Thymus (tissue), 11 donors: ENCODE data around the gene OTOS. TPM values are rescaled to one million over a fixed set of nuclear protein-coding genes. Genes with fewer than 3 reads are reported as not detected.

Experiments
- DNase-seq, 9 donors: peaks; one replicate each; pipeline ENCODE4 v3.0.0-alpha.2; 2013; ENCODE audit warnings: low spot score in 9 of 9, low read depth in 6 of 9, missing footprints in 1 of 9
- H3K27ac ChIP-seq, 2 donors: one replicate each; pipeline ENCODE4 v1.5.1; 2013; ENCODE audit warnings: control low read depth in 1 of 2, low read depth in 1 of 2, low read length in 1 of 2, mild to moderate bottlenecking in 1 of 2, moderate library complexity in 1 of 2
- H3K27me3 ChIP-seq, 2 donors: one replicate each; pipeline ENCODE4 v1.5.1; 2013; ENCODE audit warnings: low read length in 1 of 2; ENCODE audit not compliant: control insufficient read depth in 2 of 2, insufficient read depth in 1 of 2
- H3K36me3 ChIP-seq, 2 donors: one replicate each; pipeline ENCODE4 v1.5.1; 2013; ENCODE audit warnings: low read length in 1 of 2, mild to moderate bottlenecking in 1 of 2, moderate library complexity in 1 of 2; ENCODE audit not compliant: control insufficient read depth in 2 of 2, insufficient read depth in 2 of 2
- H3K4me1 ChIP-seq, 2 donors: one replicate each; pipeline ENCODE4 v1.5.1; 2013; ENCODE audit warnings: low read length in 2 of 2; ENCODE audit not compliant: control insufficient read depth in 2 of 2, insufficient read depth in 2 of 2
- H3K4me3 ChIP-seq, 2 donors: one replicate each; pipeline ENCODE4 v1.5.1; 2013; ENCODE audit warnings: low read length in 2 of 2, control low read depth in 1 of 2, mild to moderate bottlenecking in 1 of 2
- H3K9me3 ChIP-seq, 2 donors: one replicate each; pipeline ENCODE4 v1.5.1; 2013; ENCODE audit warnings: low read length in 1 of 2, mild to moderate bottlenecking in 1 of 2; ENCODE audit not compliant: control insufficient read depth in 2 of 2, insufficient read depth in 1 of 2
- WGBS: extraction: QIAGEN DNeasy Blood & Tissue Kit; methylation state at CpG from one replicate; pipeline ENCODE4 v1.1.7; 2013; 5-methylcytosine and 5-hydroxymethylcytosine counted together
- polyA plus RNA-seq: library from polyadenylated mRNA; stranded (reverse); fragments of 200-250 nt; gene quantifications from one replicate; pipeline ENCODE4 v1.2.3, GENCODE V29; 2013
- total RNA-seq: library from RNA; stranded (reverse); fragments of 120-200 nt; gene quantifications from one replicate; pipeline ENCODE4 v1.2.4, GENCODE V29; 2013
- donor health status: healthy.

The OTOS gene
- total and polyA plus RNA-seq, 2 donors = 0.38 to 2.4 TPM

DNA sequence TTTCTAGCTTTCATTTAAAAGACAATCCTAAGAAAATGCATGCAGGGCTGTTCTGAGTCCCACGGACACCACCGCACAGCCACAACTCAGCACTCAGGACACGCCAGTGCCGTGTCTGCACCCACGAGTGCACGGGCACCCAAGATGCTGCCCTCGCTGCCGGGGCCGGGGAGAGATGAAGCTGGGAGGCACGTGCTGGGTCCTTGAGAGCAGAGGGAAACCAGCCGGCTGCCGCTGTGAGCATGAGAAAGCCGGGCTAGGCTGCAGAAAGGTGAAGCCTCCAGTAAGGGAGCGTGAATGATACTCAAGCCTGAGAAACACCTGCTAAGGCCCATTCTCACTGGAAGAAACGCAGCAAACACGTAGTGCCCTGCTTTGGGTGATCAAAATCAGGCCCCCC is 9.2 kb downstream of the OTOS start:
- no peak for DNase-seq
- Histone ChIP-seq H3K27me3 (peaks cover 0 to under 1% of the 10 kb centered on the region in 2 donors), H3K9me3 (peaks cover 0 to 1% of the 10 kb centered on the region in 2 donors), H3K4me3 (no peak overlapping the region), H3K36me3 (peaks cover 50 to 66% of the 10 kb centered on the region in 2 donors), H3K4me1 (peaks cover 8 to 9% of the 10 kb centered on the region in 2 donors), H3K27ac (no peak overlapping the region)
- 98% methylated on average over 16 of the region's 16 CpGs for WGBS

DNA sequence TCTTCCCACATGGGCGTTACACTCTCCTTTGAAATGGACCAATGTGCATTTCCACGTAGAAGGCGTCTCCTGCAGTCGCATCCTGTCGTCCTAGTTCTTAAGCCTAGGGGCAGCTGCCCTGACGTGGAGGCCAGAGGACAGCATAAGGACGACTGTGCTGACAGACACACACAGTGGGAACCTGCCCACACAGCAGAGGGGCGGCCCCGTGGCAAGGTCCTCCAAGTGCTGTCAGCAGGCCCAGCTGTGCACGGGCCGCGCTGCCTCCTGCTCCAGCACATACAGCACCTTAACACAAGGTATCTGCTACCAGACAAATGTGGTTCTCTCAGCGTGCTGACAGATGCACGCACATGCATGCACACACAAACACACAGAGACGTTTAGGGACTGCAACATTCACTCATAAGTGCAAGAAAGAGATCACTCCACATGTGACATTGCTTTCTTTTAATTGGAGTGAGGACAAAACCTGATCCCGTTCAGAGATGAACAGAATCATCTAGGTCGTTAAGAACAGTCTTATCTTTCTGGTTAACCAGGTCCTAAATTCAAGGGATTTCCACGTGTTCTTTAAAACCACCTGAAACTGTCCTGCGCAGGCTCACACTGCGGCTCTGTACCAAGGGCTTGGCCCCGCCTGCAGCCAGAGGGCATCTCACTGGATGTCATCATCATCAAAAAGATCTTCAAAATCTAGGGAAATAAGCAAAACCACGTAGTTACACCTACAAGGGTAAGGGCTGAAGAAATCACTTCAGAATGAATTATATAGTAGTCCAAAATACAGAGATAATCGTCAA is 9.9 kb downstream of the OTOS start:
- DNase-seq = no peak

DNA sequence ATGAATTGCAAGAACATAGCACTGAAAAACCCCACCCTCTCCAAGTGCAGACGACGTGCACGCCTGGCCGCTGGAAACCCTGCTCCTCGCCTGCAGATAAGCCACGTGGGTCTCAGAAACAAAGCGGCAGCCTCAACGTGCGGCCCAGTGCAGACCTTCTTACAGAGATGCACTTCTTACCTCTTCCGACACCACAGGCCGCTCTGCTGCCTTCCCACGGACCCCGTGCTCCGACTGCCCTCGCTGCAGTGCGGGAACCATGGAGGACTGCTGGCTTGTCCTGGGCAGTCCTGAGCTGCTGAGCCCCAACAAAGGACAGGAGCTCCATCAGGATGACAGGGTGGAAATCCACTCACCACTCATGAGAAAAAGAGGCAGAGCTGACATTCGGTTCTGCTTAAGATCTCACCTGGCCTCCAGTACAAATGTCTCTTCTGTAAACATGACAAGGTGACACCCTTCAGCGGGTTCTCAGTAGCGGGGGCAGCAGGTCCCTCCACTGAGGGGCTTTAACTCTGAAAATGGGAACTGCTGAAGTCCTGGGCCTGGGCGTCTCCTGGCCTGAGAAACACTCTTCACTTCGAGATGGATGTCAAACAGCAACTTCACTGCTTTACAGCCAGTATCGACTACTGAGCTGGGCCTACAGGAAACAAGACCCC is 10.6 kb downstream of the OTOS start:
- no peak overlapping the region for H3K27ac ChIP-seq
- 98% methylated on average over 22 of the region's 22 CpGs for WGBS
- no peaks in the 10 kb centered on the region for H3K27me3 ChIP-seq
- H3K36me3 ChIP-seq = peaks cover 50 to 73% of the 10 kb centered on the region in 2 donors
- peaks cover 0 to 1% of the 10 kb centered on the region in 2 donors for H3K9me3 ChIP-seq
- peaks cover 2 to 3% of the 10 kb centered on the region in 2 donors for H3K4me1 ChIP-seq
- no peak overlapping the region for H3K4me3 ChIP-seq
- no peak for DNase-seq

More for the DNA sequence above, 9.9 kb downstream of the OTOS start:
- Histone ChIP-seq H3K9me3 (peaks cover 0 to 1% of the 10 kb centered on the region in 2 donors), H3K27ac (no peak overlapping the region), H3K36me3 (peaks cover 50 to 73% of the 10 kb centered on the region in 2 donors), H3K4me3 (no peak overlapping the region), H3K27me3 (no peaks in the 10 kb centered on the region), H3K4me1 (peaks cover 8 to 9% of the 10 kb centered on the region in 2 donors)
- WGBS = 98% methylated on average over 23 of the region's 23 CpGs

DNA sequence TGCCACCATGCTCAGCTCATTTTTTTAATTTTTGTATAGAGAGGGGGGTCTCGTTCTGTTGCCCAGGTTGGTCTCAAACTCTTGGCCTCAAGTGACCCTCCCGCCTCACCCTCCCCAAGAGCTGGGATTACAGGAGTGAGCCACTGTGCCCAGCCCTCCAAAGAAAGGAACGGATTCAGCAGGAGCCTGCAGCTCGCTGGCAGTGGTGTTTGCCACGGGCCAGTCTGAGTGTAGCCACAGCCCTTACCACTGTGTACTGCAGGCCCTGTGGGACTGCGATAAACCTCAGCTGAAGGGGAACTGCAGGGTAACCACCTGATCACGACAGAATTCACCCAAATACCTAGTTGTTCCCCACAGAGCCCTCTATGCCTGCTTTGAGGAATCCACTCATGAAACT is 11.1 kb downstream of the OTOS start:
- Histone ChIP-seq H3K4me1 (no peaks in the 10 kb centered on the region), H3K36me3 (peaks cover 50 to 77% of the 10 kb centered on the region in 2 donors), H3K4me3 (no peak overlapping the region), H3K27ac (no peak overlapping the region), H3K27me3 (no peaks in the 10 kb centered on the region), H3K9me3 (peaks cover 0 to 1% of the 10 kb centered on the region in 2 donors)
- no peak for DNase-seq
- WGBS = 95% methylated on average over 7 of the region's 7 CpGs

DNA sequence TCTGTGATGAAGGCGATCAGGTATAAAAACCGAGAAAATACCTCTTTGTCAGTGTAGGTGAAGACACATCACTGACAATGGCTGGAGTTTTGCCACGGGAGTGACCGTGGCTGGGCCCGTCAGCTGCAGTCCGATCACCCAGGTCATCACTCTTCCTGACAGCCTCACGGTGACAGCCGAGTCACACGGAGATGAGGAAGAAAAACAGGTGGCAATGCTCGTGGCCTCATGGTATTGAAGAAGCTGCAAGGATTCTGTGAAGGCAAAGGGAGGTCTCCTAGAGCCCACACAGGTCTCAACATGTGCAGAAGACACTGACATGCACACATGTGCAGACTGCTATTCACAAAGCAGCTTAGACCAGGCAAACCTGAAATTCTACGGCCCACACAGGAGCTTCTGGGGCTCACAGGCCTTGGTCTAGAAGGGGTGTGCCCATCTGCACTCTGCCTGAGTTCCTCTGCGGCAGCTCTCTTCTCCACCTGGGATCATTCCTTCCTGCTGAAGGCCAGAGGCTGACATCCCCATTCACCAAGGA is 11.8 kb downstream of the OTOS start:
- no peaks in the 10 kb centered on the region for H3K4me1 ChIP-seq
- no peak overlapping the region for H3K27ac ChIP-seq
- no peaks in the 10 kb centered on the region for H3K27me3 ChIP-seq
- peaks cover 50 to 77% of the 10 kb centered on the region in 2 donors for H3K36me3 ChIP-seq
- H3K4me3 ChIP-seq = no peak overlapping the region
- peaks cover 0 to 1% of the 10 kb centered on the region in 2 donors for H3K9me3 ChIP-seq
- no peak for DNase-seq
- 95% methylated on average over 12 of the region's 12 CpGs for WGBS

DNA sequence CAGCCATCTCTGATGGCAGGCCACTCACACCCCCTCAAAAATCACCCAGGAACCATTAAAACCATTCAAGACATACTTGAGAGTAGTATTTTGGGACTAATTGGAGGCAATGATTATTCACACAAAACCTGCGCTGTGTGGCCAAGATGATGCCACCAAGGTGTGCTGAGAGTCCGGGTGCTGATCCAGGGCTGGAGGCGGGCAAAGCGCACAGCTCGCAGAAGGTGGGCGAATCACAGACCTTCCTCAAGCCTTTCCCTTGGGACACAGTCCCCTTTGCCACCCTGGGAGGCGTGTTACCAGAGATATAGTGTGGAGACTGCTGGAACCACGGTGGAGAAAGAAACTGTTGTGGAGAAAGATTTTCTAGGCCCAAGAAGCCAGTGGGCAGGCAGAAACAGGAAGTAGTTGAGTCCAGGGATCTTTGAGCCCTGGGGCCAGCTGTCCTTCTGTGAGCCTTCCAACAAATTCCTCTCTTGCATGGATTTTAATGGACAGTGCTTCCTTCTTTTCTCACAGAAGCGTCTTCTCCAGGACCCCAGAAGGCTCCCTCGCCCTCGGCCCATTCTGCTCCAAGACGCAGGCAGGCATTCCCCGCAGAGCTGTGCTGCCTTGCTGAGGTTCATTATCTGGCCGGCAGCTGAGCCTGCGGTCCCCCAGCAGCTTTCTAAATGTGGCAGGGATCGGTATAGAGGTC is 12.4 kb downstream of the OTOS start:
- no peaks in the 10 kb centered on the region for H3K4me1 ChIP-seq
- H3K36me3 ChIP-seq = peaks cover 44 to 77% of the 10 kb centered on the region in 2 donors
- peaks cover 0 to 1% of the 10 kb centered on the region in 2 donors for H3K9me3 ChIP-seq
- no peak overlapping the region for H3K4me3 ChIP-seq
- H3K27ac ChIP-seq = no peak overlapping the region
- no peak for DNase-seq
- H3K27me3 ChIP-seq = no peaks in the 10 kb centered on the region
- 97% methylated on average over 16 of the region's 16 CpGs for WGBS

DNA sequence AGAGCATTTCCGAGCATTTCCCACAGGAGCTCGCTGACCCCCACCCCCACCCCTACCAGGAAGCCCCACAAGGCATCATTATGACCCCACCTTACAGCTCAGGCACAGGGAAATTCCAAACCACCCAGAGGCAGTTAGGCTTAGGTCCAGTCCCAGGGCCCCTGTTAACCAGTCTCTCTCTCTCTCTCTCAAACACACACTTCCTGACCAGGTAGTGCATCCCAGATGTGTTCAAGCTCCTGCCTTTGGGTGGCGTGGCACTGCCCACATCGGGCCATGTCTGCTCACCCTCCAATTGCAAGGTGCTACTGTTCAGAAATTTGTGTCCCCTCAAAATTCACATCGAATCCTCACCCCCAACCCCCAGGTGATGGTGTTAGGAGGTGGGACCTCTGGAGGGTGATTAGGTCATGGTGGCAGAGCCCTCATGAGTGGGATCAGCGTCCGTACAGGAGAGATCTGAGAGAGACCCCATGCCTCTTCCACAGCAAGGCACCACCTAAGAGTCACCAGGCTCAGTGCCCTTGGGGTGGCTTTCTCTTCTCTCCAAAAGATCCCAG is 13.2 kb downstream of the OTOS start:
- Histone ChIP-seq H3K4me1 (no peaks in the 10 kb centered on the region), H3K27ac (no peak overlapping the region), H3K27me3 (no peaks in the 10 kb centered on the region), H3K4me3 (no peak overlapping the region), H3K9me3 (peaks cover 0 to 1% of the 10 kb centered on the region in 2 donors), H3K36me3 (peaks cover 36 to 70% of the 10 kb centered on the region in 2 donors)
- DNase-seq = no peak
- 99% methylated on average over 7 of the region's 7 CpGs for WGBS

DNA sequence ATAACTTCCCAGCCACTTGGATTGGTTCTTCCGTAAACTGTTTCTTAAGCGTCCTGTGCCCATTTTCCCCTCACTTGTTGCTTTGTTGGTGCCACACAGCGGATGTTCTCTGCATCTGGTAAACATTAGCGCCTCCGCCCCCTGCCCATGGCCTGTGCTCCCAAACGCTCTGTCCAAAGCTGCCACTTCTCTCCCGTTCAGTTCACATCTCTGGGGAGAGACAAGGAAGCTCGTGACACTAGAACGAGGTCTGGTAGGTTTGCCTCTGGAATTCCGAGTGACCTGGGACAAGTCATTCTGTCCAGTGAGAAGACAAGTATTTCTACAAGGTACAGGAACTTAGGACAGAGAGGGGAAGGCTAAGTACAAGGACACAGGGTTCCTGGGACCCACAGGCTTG is 13.7 kb downstream of the OTOS start:
- H3K27me3 ChIP-seq = no peaks in the 10 kb centered on the region
- H3K9me3 ChIP-seq = peaks cover 0 to 1% of the 10 kb centered on the region in 2 donors
- peaks cover 34 to 64% of the 10 kb centered on the region in 2 donors for H3K36me3 ChIP-seq
- H3K4me3 ChIP-seq = no peak overlapping the region
- no peak overlapping the region for H3K27ac ChIP-seq
- 99% methylated on average over 10 of the region's 10 CpGs for WGBS
- no peak for DNase-seq
- no peaks in the 10 kb centered on the region for H3K4me1 ChIP-seq
